Astrocyte of the spinal cord (primary cell): ENCODE data around the gene HNF4A.
A peak's percentile ranks its signal among the peaks of the same experiment; 100 is the strongest.

Experiments used
- DNase-seq: peaks from one replicate; pipeline ENCODE4 v3.0.0; 2011; ENCODE audit warnings: low read depth, low spot score
- H3K4me3 ChIP-seq: 2 replicates; pipeline ENCODE4 v1.5.1; 2011; ENCODE audit warnings: low read depth, mild to moderate bottlenecking, low read length, moderate library complexity
- CTCF ChIP-seq: IDR thresholded peaks from 2 replicates; pipeline ENCODE4 v1.5.1; 2012; ENCODE audit warnings: low read depth, mild to moderate bottlenecking, low read length, inconsistent platforms
- in situ Hi-C: cut with HindIII; loops from 2 replicates; pipeline ENCODE4 v1.10.0; 2017; ENCODE audit warnings: low sequenced_read_pairs

Gene HNF4A

GRCh38 chr20:44475694-44476560, 120.4 kb downstream of the HNF4A start, which contains the start of gene TTPAL:
TSS of gene TTPAL (plus strand) at chr20:44475874. CDS start at chr20:44480000, 4,126 bp downstream.
- peak; percentile 25 for TF ChIP-seq CTCF
- peak within 1 kb of the TSS; percentile 97 for H3K4me3 ChIP-seq
- in situ Hi-C loops = no loop called here
- peak; percentile 78 for DNase-seq

- no peak for TF ChIP-seq CTCF
- no peak for DNase-seq
- in situ Hi-C loops = no loop called here
- H3K4me3 ChIP-seq = no peak overlapping the region
Observed at GRCh38 chr20:44477151-44477550, 121.7 kb downstream of the HNF4A start.

GRCh38 chr20:44478206-44478605, 122.7 kb downstream of the HNF4A start:
- no peak overlapping the region for H3K4me3 ChIP-seq
- no peak for DNase-seq
- TF ChIP-seq CTCF = no peak
- in situ Hi-C loops = no loop called here

- DNase-seq = no peak
- TF ChIP-seq CTCF = no peak
- in situ Hi-C loops = no loop called here
- no peak overlapping the region for H3K4me3 ChIP-seq
Observed at GRCh38 chr20:44479643-44480042, 124.1 kb downstream of the HNF4A start.

GRCh38 chr20:44480097-44480496, 124.6 kb downstream of the HNF4A start:
- in situ Hi-C loops = no loop called here
- TF ChIP-seq CTCF = no peak
- DNase-seq = no peak
- H3K4me3 ChIP-seq = no peak overlapping the region

- DNase-seq = no peak
- no peak overlapping the region for H3K4me3 ChIP-seq
- in situ Hi-C loops = no loop called here
- no peak for TF ChIP-seq CTCF
Observed at GRCh38 chr20:44481719-44482416, 126.4 kb downstream of the HNF4A start.
